KMS-11 (cell line): ENCODE data around the gene PKN1.

Experiments used
- H2AFZ ChIP-seq: fragments of 200-600 bp; sonication (generic); 2 replicates; pipeline ENCODE4 v1.6.1; 2016; ENCODE audit warnings: antibody characterized with exemption, mixed run types, low read depth
- H3K27ac ChIP-seq: fragments of 200-600 bp; sonication (generic); 2 replicates; pipeline ENCODE4 v1.6.1; 2016; ENCODE audit warnings: mild to moderate bottlenecking, mixed run types
- H3K27me3 ChIP-seq: fragments of 200-600 bp; sonication (generic); 2 replicates; pipeline ENCODE4 v1.6.1; 2017; ENCODE audit warnings: mild to moderate bottlenecking, low read depth, mixed run types, moderate library complexity; ENCODE audit not compliant: insufficient read depth
- H3K36me3 ChIP-seq: fragments of 200-600 bp; sonication (generic); 2 replicates; pipeline ENCODE4 v1.6.1; 2017; ENCODE audit warnings: mild to moderate bottlenecking, mixed run types; ENCODE audit not compliant: insufficient read depth
- H3K4me1 ChIP-seq: fragments of 200-600 bp; sonication (generic); 2 replicates; pipeline ENCODE4 v1.6.1; 2016; ENCODE audit warnings: mild to moderate bottlenecking, low read depth, mixed run types; ENCODE audit not compliant: poor library complexity, severe bottlenecking
- H3K4me2 ChIP-seq: fragments of 200-600 bp; sonication (generic); 2 replicates; pipeline ENCODE4 v1.7.0; 2016; ENCODE audit warnings: mild to moderate bottlenecking, mixed run types
- H3K4me3 ChIP-seq: fragments of 200-600 bp; sonication (generic); IDR thresholded peaks from 2 replicates; pipeline ENCODE4 v1.6.1; 2017; ENCODE audit warnings: low read depth, low read length, mixed read lengths; ENCODE audit not compliant: insufficient read depth
- H3K79me2 ChIP-seq: fragments of 200-600 bp; sonication (generic); 2 replicates; pipeline ENCODE4 v1.6.1; 2016; ENCODE audit warnings: low read depth, mixed run types; ENCODE audit not compliant: insufficient read depth
- H3K9ac ChIP-seq: fragments of 200-600 bp; sonication (generic); 2 replicates; pipeline ENCODE4 v1.6.1; 2016; ENCODE audit warnings: mild to moderate bottlenecking, mixed run types
- H4K20me1 ChIP-seq: fragments of 200-600 bp; sonication (generic); 2 replicates; pipeline ENCODE4 v1.6.1; 2016; ENCODE audit warnings: mild to moderate bottlenecking, mixed run types; ENCODE audit not compliant: insufficient read depth
- TF ChIP-seq, protein P1 (sequence below): fragments of 200-600 bp; sonication (generic); conservative IDR thresholded peaks from 2 replicates; pipeline ENCODE4 v1.6.1; 2017; ENCODE audit warnings: low read depth, mild to moderate bottlenecking, antibody characterized with exemption, low read length, moderate library complexity, mixed read lengths

Gene PKN1

DNA sequence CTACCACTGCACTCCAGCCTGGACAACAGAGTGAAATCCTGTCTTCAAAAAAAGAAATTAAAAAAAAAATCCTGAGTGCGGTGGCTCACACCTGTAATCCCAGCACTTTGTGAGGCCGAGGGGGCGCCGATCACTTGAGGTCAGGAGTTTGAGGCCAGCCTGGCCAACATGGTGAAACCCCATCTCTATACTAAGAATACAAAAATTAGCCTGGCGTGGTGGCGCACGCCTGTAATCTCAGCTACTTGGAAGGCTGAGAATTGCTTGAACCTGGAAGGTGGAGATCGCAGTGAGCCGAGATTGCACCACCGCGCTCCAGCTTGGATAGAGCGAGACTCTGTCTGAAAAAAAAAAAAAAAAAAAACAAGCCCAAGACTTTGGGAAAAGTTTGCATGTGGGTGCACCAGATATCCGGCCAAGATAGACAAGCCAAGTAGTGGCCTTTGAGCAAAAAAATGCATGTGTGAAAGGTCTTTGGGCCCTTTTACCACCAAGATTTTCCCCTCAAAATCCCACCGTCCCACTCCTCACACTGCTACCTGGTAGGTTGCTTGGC lies 79.4 kb downstream of the PKN1 start:
- peaks cover 25% of the 10 kb centered on the region for H3K4me1 ChIP-seq
- peaks cover 18% of the 10 kb centered on the region for H3K79me2 ChIP-seq
- no peak overlapping the region for H3K4me3 ChIP-seq
- H4K20me1 ChIP-seq, result peaks cover 17% of the 10 kb centered on the region; the same call in 1 of the 2 replicates
- H3K36me3 ChIP-seq, result peaks cover 10% of the 10 kb centered on the region; the same call in 1 of the 2 replicates
- no peak overlapping the region for H3K9ac ChIP-seq
- H2AFZ ChIP-seq, result no peak overlapping the region
- no peak overlapping the region for H3K4me2 ChIP-seq
- H3K27me3 ChIP-seq, result no peaks in the 10 kb centered on the region
- TF ChIP-seq, protein P1, sequence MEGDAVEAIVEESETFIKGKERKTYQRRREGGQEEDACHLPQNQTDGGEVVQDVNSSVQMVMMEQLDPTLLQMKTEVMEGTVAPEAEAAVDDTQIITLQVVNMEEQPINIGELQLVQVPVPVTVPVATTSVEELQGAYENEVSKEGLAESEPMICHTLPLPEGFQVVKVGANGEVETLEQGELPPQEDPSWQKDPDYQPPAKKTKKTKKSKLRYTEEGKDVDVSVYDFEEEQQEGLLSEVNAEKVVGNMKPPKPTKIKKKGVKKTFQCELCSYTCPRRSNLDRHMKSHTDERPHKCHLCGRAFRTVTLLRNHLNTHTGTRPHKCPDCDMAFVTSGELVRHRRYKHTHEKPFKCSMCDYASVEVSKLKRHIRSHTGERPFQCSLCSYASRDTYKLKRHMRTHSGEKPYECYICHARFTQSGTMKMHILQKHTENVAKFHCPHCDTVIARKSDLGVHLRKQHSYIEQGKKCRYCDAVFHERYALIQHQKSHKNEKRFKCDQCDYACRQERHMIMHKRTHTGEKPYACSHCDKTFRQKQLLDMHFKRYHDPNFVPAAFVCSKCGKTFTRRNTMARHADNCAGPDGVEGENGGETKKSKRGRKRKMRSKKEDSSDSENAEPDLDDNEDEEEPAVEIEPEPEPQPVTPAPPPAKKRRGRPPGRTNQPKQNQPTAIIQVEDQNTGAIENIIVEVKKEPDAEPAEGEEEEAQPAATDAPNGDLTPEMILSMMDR, result no peak
- H3K27ac ChIP-seq, result no peak overlapping the region

DNA sequence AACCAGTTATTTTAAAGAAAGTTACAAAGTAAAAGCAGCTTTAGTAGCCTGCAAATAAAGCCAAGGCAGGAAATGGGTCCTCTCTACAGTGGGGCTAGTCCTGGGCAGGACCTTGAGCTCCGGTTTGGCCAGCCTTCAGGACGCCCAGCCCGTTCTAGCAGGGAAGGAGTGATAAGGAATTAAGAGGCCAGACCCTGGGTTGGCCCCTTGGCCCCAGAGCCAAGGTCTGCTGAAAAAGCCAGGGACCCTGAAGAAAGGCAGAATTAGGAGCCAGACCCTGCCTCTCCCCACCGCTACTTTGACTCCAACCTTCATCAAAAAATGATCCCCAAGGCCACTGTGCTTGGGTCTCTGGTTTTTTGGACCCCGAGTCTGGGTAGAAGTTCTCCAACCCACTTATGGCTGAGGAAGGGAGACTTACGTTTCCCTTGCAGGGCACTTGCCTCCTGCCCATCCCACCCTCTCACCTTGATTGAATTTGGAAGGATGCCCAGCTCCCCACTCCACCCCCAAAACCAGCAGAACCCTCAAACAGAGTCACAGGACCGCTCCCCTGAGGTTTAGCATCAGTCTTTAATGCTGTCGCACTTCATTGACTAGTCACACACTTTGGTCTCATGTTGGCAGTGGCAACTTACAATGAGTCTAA lies 81.2 kb downstream of the PKN1 start:
- Histone ChIP-seq H3K9ac (no peak overlapping the region), H3K4me1 (peaks cover 22% of the 10 kb centered on the region), H3K79me2 (peaks cover 23% of the 10 kb centered on the region), H3K27me3 (no peaks in the 10 kb centered on the region), H3K36me3 (peaks cover 10% of the 10 kb centered on the region; the same call in 1 of the 2 replicates), H3K4me3 (no peak overlapping the region), H3K27ac (no peak overlapping the region), H4K20me1 (peaks cover 17% of the 10 kb centered on the region; the same call in 1 of the 2 replicates), H2AFZ (no peak overlapping the region), H3K4me2 (no peak overlapping the region)
- TF ChIP-seq, protein P1, result no peak

DNA sequence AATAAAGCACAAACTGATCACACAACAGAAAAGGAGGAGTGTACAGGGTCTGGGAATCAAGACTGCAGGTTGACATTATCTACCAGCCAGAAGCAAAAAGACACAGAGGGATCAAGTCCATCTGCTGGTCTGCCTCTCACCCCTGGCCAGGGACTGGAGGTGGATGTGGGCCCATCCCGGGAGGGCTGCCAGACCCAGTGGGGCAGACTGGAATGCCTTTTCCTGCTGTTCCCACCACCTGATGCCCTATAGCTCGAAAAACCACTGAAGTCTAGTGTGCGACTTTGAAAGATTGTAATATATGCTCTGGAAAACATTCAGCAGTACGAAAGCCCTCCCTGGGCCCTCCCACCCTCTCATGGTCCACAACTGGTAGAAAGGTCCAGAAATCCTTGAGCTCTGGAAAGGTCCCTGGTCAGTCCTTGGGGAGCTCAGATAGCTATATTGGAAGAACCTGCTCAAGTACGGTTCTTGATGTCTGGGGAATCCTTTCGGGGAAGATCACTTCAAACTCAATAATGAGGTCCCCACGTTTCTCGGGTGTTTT lies 82.5 kb downstream of the PKN1 start:
- no peaks in the 10 kb centered on the region for H3K27me3 ChIP-seq
- no peak overlapping the region for H2AFZ ChIP-seq
- peaks cover 22% of the 10 kb centered on the region for H3K4me1 ChIP-seq
- H3K9ac ChIP-seq, result no peak overlapping the region
- H3K4me2 ChIP-seq, result peak overlapping the region; percentile 17; the same call in 1 of the 2 replicates
- H4K20me1 ChIP-seq, result peaks cover 17% of the 10 kb centered on the region; the same call in 1 of the 2 replicates
- TF ChIP-seq, protein P1, result no peak
- H3K36me3 ChIP-seq, result peaks cover 10% of the 10 kb centered on the region; the same call in 1 of the 2 replicates
- H3K4me3 ChIP-seq, result no peak overlapping the region
- no peak overlapping the region for H3K27ac ChIP-seq
- peaks cover 23% of the 10 kb centered on the region for H3K79me2 ChIP-seq

DNA sequence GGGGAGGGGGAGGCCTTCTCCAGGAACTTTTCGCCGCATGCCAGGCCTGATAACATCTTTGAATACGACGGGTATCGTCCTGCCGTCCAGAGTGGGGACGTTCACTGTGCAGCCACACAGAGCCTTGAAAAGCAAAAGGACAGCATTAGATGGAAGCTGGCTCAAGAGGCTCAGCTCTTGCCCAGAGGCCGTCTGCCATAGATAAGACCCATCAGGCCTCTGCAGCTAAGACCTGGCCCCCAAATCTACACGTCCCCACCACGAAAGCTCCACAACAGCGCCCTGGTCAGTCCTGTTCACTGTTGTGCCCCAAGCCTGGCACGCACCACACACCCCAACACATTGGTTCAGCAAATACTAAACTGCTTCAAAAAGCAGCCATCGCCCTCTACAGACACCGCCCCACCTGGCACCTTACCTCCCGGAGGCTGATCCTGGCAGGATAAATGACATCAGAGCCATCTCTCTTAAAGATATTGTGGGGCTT lies 83.0 kb downstream of the PKN1 start:
- peak overlapping the region; percentile 79 for H3K4me2 ChIP-seq
- H3K4me1 ChIP-seq, result peaks cover 22% of the 10 kb centered on the region
- peaks cover 10% of the 10 kb centered on the region; the same call in 1 of the 2 replicates for H3K36me3 ChIP-seq
- H3K27me3 ChIP-seq, result no peaks in the 10 kb centered on the region
- H3K27ac ChIP-seq, result no peak overlapping the region
- H3K79me2 ChIP-seq, result peaks cover 23% of the 10 kb centered on the region
- no peak overlapping the region for H2AFZ ChIP-seq
- H3K9ac ChIP-seq, result no peak overlapping the region
- H4K20me1 ChIP-seq, result peaks cover 17% of the 10 kb centered on the region; the same call in 1 of the 2 replicates
- H3K4me3 ChIP-seq, result no peak overlapping the region
- TF ChIP-seq, protein P1, result no peak
